Middle frontal gyrus (tissue), 1 donor: ENCODE data around the gene EDC4.
"Not testable (repeated sequence)": the region's sequence is repeated elsewhere in the genome, so short reads cannot be mapped to it uniquely, and the experiment has no call there.

Source experiments
- DNase-seq: peaks from one replicate; pipeline ENCODE4 v3.0.0-alpha.2; 2015; ENCODE audit warnings: low spot score; ENCODE audit errors: extremely low spot score

The EDC4 gene

DNA sequence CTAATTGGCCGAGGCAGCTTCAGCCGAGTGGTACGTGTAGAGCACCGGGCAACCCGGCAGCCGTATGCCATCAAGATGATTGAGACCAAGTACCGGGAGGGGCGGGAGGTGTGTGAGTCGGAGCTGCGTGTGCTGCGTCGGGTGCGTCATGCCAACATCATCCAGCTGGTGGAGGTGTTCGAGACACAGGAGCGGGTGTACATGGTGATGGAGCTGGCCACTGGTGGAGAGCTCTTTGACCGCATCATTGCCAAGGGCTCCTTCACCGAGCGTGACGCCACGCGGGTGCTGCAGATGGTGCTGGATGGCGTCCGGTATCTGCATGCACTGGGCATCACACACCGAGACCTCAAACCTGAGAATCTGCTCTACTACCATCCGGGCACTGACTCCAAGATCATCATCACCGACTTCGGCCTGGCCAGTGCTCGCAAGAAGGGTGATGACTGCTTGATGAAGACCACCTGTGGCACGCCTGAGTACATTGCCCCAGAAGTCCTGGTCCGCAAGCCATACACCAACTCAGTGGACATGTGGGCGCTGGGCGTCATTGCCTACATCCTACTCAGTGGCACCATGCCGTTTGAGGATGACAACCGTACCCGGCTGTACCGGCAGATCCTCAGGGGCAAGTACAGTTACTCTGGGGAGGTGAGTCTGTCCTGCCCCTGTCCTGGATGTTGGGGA lies 36.3 kb downstream of the EDC4 start:
- no peak for DNase-seq

DNA sequence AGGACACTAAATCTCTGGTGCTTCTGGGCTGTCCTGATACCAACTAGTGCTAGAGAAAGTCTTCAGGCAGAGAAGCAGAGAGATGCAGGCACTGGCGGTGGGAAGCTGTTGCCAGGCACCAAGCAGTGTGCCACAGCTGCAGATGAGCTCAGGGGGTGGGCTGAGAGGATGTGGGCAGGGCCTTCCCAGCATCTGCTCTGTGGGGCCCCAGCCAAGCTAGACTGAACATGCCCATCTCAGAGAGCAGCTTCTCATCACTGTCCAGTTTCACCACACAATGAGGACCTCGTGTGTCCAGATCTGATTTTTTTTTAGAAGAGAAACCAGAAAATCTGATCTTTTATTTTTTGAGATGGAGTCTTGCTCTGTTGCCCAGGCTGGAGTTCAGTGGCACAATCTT lies 37.3 kb downstream of the EDC4 start:
- DNase-seq, result peak; percentile 62

GRCh38 chr16:67914758-67915495 lies 42.1 kb downstream of the EDC4 start:
- DNase-seq, result no peak

GRCh38 chr16:67915496-67915769 lies 42.6 kb downstream of the EDC4 start:
- DNase-seq, result not testable (repeated sequence)

DNA sequence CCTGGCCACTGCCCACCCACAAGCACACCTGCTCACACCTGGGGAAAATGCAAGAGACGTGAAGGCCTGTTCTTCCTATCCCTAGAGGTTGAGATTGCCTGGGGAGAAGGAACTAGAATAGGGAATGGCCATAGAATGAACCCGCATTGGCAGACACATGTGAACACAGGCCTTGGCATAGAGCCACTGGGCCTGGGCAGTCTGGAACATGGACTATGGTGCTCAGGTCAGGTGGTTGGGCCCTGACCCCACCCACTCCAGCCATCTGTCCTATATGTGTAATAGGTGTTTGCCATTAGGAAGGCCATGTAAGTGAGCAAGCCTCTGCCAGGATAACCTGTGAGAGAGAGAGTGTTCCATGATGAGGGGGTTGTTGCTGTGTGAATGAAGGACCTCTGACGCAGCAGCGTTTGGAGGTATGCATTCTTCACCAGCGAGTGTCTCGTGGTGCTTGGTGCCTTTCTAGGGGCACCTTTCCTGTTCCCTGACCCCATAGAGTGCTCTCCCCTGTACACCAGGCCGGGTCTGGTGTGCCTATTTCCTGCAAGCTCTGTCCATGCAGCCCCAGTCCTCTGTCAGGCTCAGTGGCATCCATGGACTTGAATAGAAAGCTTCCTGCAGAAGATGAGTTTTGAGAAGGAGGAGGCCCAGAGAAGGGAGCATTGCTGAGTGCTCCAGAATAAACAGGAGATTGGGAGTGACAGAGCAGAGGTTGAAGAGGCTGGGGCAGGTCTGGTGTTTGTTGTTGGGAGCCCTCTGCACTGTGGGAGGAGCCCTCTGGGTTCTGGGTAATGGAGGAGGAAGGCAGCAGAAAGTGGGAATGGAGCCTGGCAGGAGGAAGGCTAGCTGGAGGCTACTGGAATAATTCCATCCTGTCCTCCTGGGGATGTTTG lies 43.2 kb downstream of the EDC4 start:
- no peak for DNase-seq

GRCh38 chr16:67917140-67917851 lies 44.4 kb downstream of the EDC4 start:
- no peak for DNase-seq

DNA sequence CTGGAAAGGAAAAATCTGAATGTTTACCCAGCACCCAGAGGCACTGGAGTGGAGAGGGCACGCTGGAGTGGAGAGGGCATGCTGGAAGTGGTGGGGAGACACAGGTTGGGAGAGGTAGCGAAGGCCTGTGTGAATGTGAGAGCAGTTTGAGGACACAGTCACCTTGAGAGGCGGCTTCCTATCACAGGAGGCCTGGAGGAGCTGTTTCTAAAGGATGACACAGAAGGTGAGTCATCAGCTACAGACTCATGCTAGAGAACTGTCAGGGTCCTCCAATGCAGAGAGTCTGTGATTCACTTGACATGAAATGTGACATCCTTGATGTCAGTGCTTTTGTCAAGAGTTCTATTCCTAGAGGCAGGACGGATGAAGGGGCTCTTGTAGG lies 45.0 kb downstream of the EDC4 start:
- no peak for DNase-seq

GRCh38 chr16:67919622-67920221 lies 46.9 kb downstream of the EDC4 start:
- no peak for DNase-seq

GRCh38 chr16:67922221-67922620 lies 49.4 kb downstream of the EDC4 start:
- DNase-seq, result no peak

DNA sequence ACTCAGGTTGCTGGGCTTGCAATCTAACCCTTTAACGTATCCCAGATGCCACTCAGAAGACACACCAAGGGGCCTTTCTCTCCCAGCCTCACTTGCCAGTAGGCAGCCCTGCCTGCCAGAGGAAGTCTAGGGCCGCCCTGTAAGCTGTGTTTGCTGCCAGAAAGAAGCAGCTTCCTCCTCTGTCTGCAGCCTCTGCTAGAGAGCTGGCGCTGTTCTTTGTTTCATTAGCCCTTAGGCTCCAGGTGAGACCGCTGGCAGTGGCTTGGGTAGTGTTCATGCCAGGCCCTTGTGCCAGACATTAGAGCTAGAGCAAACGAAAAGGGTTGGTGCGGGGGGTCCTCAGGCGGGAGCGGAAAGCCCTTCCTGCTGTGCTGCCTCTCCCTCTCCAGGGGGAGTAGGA lies 49.9 kb downstream of the EDC4 start:
- DNase-seq, result no peak

- no peak for DNase-seq
These were observed 50.7 kb downstream of the EDC4 start for GRCh38 chr16:67923414-67924116.

- DNase-seq, result no peak
These were observed 51.5 kb downstream of the EDC4 start for GRCh38 chr16:67924140-67924906.

DNA sequence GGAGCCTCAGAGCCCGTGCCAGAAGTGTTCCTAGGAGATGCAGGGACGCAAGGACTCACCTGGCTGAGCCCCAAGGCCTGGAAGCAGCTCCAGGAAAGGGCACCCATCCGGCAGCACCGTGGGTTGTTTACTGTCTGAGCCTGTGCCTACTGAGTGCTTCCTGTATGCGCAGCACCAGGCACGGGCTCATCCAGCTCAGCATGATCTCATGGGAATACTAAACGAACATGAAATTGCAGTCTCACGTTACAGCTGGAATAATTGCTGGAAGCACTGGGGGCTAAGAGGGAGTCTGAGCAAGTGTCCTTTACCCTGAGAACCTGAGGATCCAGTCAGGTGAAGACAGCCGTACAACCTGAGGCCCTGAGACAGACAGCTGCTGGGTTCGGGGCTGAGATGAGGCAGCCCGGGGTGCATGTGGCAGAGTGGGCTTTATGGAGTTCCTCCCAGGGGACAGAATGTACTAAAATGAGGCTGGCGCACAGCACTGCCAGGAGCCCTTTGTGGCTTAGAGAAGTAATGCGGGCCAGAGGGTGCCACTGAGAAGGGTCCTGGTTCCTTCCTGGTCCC lies 53.4 kb downstream of the EDC4 start:
- DNase-seq, result no peak

DNA sequence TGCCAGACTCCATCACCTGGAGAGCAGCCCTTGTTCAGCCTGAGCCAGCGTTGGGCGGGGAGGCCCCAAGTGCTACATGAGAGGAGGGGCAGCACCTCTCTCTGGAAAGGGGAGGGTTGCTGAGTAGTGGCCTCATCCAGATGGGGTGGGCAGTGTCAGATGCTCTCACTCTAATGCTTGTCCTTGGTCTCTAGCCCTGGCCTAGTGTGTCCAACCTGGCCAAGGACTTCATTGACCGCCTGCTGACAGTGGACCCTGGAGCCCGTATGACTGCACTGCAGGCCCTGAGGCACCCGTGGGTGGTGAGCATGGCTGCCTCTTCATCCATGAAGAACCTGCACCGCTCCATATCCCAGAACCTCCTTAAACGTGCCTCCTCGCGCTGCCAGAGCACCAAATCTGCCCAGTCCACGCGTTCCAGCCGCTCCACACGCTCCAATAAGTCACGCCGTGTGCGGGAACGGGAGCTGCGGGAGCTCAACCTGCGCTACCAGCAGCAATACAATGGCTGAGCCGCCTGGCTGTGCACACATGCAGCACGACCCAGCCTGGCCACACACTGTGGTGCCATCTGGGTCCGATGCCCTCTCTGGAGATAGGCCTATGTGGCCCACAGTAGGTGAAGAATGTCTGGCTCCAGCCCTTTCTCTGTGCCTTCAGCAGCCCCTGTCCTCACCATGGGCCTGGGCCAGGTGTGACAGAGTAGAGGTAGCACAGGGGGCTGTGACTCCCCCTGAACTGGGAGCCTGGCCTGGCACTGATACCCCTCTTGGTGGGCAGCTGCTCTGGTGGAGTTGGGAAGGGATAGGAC lies 54.5 kb downstream of the EDC4 start:
- DNase-seq, result no peak

- DNase-seq, result no peak
These were observed 55.3 kb downstream of the EDC4 start for GRCh38 chr16:67928147-67928546.

DNA sequence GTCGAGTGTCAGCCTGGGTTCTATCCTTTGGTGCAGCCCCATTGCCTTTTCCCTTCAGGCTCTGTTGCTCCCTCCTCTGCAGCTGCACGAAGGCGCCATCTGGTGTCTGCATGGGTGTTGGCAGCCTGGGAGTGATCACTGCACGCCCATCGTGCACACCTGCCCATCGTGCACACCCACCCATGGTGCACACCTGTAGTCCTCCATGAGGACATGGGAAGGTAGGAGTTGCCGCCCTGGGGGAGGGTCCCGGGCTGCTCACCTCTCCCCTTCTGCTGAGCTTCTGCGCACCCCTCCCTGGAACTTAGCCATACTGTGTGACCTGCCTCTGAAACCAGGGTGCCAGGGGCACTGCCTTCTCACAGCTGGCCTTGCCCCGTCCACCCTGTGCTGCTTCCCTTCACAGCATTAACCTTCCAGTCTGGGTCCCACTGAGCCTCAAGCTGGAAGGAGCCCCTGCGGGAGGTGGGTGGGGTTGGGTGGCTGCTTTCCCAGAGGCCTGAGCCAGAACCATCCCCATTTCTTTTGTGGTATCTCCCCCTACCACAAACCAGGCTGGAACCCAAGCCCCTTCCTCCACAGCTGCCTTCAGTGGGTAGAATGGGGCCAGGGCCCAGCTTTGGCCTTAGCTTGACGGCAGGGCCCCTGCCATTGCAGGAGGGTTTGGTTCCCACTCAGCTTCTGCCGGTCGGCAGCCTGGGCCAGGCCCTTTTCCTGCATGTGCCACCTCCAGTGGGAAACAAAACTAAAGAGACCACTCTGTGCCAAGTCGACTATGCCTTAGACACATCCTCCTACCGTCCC lies 55.9 kb downstream of the EDC4 start:
- DNase-seq, result peak; percentile 75

DNA sequence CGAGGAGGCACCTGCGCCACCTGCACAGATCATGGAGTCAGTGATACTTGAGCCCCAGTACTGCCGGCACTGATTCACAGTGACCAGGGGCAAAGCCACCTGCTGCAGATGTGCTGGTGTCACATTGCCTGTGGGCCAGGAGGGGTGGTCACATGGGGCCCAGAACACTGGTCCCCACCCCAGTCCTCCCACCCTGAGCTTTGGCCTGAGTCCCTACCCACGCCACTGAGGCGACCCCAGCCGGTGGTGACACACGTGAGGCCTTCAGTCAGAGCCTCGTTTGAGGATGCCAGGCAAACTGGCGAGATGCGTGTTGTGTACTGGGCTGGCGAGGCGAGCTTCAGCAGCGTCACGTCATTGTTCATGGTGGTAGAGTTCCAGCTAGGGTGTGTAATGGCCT lies 57.3 kb downstream of the EDC4 start:
- DNase-seq, result no peak

GRCh38 chr16:67930678-67931211 lies 57.9 kb downstream of the EDC4 start:
- no peak for DNase-seq
